GM18868 (cell line): ENCODE measurements around the gene SLC18A2.

Experiments used
- ATAC-seq: cut with Tn5 transposase; IDR thresholded peaks from one replicate; pipeline ENCODE4 v1.9.1; 2021; ENCODE audit warnings: mild to moderate bottlenecking, moderate library complexity; ENCODE audit not compliant: unreplicated experiment

The SLC18A2 gene

DNA sequence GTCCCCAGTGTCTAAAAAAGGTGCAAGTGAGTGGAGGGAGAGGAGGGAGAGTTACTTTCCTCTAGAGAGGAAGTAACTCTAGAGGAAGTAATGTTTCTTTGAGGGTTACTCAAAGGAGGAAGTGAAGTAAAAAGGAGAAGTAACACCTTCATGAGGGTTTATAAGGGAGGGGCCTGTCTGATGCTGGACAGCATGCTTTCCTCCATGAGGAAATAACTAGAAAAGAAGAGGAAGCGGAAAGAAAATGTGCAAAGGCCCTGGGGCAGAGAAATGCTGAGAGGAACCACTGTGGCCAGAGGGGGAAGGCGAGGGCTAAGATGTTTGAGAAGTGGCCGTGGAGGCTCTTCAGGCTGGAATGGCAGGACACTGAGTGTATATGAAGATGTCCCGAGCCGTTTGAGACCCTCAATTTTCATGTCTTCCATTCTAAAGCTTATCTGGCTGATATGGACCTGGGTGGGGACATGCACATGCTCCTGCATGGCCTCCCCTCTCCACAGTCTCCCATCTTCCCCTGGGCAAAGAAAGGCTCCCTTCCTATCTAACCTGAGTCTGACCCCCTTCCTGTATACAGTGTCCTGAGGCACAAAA, 3.4 kb upstream of the SLC18A2 start:
- ATAC-seq, result peak; percentile 61

DNA sequence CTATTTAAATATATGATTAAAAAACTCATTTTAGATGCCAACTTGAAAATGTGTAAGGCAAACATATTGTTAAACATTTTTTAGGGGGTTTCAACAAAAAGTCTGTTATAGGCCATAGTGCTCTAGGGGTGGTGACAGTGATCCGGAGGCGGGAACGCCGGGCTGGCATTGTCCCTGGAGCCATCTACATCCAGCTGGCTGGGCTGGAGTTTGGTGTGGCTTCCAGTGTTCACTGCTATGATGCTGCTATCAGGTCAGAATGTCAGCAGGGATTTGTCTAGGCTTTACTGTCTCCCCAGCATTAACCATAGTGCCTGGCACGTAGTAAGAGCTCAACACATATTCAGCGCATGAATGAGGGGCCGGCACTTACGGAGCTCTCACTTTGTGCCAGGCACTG, 1.9 kb upstream of the SLC18A2 start:
- ATAC-seq, result no peak

DNA sequence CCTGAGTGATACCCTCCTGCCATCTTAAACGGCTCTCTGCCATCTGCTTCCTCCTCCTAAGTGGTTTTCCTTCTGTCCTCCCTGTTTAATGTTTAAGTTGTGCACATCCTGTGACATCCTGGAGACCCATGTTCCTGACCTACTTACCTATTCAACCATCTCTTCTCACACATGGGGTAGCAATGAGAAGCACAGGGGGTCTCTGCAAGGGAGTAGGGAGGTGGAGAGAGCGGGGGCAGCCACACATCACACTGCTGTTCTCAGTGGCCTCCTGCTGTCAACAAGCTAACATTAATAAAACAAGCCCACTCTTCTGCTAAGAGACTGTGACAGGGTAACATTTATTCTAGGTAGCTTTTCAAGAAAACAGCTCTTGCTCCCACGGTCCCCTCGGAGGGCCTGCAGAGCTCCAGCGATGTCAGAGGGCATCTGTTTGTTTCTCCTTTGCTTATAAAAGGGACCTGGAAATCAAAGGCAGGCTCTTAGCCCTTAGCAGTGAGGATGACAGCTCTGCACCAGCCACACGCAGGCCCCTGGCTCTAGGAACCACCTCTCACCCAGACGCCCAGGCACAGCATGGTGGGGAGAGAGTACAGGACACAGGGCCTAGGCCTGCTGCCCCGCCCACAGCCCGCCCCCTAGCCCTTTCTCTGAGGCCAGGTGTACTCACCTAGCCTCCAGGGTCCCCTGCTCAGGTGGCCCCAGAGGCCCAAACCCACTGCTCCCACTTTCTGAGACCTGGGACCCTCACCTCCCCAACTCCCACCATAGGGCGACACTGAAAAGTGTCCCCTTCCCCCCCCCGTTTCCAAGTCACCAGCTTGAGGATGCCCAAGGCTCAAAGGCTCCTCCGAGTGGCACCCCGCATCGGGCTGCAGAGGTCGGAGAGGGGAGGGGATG, 943 bp upstream of the SLC18A2 start:
- no peak for ATAC-seq

DNA sequence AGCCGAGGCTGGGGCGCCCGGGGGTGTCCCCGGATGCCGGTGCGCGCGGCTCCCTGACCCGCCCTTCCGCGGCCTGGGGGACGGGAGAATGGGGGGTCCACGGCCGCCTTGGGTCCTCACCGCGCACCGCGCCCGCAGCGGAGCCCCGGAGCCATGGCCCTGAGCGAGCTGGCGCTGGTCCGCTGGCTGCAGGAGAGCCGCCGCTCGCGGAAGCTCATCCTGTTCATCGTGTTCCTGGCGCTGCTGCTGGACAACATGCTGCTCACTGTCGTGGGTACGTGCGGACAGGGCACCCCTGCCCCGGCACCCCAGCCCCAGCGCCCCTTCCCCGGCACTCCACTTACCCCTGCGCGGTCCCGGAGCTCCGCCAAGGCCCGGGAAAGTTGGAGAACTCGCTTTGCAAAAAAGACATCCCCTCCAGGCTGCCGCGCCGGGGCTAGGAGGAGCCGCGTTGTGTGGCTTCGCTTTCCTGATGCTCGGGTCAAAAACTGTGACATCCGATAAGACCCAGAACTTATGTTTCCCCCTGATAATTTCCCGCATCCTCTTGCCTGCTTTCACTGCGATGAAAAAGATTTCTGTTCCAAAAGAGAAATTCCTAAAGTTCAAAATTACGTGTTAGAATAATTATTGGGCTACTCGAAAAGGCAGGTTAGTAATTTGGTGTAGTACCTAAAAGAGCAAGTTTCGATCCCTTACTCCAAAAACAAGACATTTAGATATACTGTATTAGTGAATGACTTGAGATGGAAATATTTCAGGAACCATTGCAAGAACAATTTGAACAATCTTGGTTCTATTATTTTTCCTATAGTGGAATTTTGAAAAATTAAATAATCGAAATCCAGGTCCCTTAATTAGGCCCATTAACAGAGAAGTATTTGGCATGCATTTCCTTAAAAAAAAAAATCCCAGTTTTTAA, 888 bp downstream of the SLC18A2 start:
- no peak for ATAC-seq

DNA sequence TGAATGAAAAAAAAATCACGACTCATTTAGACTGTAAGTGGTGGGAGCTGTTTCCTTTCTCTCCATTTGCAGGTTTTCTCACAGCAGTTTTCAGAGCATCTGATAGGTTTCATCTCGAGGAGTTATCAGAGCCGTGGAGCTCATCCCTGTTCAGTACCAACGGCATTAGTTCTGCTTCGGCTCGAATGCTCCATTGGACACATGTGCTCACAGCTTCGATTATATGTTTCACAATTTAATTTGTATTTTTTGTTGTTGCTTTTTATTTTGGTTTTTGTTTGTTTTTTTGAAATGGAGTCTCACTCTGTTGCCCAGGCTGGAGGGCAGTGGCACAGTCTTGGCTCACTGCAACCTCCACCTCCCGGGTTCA, 1.5 kb downstream of the SLC18A2 start:
- ATAC-seq, result no peak

DNA sequence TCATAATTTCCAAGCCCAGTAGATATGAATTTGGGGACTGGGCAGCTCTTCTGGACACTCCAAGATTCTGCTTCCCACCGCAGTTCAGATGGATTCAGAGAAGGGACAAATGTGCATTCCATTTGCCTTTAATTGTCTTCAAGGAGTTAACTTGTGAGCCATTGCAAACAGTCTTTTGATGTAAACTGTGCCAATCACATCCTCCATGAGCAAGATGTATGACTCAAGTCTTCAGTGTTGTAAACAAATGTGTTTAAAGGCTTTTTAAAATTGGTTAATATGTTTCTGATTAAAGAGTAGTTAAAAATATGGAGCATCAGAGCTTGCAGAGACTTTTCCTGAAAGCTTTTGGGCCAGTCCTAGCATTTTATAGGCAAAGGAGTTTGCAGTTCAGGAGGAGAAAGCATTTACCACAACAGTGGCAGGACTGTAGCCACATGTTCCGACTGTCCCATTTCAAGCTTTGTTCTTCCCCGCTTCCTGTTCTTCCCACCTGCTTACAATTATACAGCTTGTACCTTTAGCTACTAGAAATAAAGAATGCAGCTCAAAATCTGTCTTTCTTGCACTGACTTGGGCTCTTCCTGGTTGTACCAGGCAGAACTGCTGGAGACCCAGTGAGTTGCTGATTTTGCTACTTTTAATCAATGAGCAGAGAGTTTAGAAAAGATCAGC, 6.2 kb downstream of the SLC18A2 start:
- ATAC-seq, result no peak

DNA sequence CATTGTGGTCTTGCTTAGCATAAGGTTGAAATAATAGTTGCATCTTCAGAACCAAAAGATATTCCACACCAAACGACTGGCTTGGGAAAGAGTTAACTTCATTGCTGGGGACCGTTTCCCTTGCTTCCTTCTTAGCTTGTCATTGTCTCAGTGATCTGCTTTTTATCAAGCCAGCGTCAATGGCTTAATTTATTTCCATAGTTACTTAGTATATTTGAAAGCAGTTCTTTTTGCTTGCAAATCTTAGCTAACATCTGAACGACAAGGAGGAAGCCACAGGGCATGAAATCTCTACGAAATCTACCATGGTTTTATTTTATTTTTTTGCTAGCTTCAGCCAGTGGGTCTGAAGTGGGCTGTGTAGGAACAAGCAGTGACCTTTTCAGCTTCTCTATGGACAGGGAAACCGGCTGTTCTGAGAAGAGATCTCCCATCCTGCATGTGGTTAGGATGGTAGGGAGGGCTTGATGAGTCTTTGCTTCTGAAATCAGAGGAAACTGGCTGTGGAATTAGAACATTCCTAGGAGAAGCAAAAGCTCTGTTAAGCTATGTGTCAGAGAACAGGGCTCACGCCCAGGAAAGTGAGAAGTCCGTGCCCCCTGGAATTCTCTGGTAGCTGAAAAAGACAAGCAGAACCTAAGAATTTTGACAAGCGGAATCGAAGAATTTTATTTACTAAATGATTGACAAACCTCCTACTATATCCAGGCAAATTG, 8.0 kb downstream of the SLC18A2 start:
- ATAC-seq, result no peak

DNA sequence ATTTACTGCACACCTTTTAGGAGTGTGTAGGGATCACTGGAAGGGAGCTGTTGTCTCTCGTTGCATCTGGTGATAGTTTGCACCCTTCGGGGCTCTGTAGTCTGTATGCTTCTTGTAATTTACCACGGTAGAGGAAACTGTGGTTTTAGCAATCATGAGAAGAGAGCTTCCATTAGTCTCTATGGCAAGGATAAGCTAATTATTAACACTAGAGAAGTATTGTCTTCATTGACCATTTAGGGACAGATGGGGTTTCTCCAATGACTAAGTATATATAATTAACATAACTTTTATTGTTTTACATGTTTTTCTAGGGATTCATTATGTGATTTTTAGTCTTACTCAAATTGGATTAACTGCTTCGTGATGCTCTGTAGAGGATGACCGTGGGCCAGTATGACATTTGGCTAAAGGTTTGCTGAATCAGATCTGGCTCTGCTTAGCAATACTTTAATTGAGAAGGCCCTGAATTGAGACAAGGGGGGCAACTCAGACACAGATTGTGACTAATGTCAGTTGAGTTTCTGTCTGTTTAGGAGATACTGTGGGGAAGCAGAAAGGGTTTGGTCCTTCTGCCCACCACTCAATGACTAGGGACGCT, 8.7 kb downstream of the SLC18A2 start:
- no peak for ATAC-seq

DNA sequence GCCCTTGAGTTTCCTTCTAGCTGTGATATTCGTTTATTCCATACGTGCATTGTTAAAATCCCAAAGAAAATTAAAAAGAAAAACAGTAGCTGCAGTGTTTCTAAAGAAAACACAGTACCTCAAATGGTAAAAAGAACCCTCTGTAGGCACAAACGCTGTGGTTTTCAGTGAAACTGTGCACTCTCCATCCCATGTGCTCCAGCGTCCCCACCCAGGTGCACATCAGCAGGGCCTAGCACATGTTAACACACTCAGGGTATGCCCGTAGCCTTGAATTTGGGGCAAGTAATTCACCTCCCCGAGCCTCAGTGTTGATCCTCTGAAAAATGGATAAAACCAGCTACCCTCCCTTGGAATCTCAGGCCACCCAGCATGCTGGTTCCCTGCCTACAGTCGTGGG, 9.5 kb downstream of the SLC18A2 start:
- ATAC-seq, result no peak

DNA sequence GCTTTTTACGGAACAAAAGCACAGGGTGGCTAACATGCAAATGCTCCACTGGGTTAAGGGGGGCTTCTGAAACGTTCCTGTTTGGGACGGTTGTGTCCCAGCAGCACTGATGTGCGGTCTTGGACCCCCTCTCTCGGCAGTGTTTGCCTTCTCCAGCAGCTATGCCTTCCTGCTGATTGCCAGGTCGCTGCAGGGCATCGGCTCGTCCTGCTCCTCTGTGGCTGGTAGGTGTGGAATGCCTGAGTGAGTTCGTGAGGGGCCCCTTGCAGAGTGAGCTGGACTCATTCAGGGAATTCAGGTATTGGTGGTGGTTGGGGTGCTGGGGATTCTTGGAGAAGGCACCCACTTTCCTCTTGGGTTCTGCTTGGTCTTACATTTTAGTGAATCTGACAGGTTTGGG, 13.0 kb downstream of the SLC18A2 start:
- no peak for ATAC-seq

DNA sequence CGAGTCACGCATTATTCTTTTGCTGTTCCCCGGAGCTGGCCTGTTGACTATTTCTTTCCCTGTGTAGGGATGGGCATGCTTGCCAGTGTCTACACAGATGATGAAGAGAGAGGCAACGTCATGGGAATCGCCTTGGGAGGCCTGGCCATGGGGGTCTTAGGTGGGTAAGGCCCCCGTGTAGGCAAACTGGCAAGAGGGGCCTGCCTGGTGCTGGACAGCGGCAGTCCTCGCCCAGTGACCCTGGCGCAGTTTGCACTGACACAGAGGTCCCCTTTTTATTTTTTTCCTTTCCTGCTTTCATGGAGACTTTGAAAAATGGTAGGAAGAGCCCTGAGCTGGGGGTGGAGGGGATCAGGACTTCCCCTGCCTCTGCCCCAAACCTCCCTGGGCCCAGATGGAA, 13.4 kb downstream of the SLC18A2 start:
- ATAC-seq, result no peak

DNA sequence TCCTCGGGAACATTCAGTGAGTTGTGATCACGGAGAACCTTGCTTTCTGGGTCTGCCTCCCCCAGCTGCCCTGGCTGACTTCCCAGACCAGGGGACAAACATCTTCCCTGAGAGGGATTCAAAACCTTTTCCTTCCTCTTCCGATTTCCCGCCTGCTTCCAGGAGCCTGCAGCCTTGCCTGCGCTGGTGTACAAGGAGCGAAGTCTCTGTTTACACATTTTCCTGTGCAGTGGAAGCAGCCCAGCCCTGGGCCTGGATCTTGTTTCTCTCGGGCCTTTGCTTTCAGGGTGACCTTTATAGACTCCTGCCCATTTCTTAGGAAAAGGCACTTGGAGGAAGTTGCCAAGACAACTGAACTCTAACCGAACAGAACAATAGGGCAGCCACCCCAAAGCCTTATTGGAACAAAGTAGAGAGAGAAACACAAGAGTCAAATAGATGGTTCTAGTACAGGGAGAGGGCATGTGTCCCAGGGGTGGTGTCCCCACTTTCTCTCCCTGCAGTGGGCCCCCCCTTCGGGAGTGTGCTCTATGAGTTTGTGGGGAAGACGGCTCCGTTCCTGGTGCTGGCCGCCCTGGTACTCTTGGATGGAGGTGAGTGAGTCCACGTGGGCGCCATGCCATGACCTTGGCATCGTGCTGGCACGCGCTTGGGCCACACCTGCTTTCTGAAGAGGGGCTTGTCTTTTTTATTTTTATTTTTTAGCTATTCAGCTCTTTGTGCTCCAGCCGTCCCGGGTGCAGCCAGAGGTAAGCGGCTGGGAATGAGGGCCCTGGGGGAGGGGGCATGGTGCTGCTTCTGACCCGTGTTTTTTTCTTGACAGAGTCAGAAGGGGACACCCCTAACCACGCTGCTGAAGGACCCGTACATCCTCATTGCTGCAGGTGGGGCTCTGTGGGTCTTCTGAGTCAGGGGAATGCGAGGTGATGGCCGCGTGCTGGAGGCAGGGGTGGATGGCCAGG, 14.1 kb downstream of the SLC18A2 start:
- ATAC-seq, result no peak

DNA sequence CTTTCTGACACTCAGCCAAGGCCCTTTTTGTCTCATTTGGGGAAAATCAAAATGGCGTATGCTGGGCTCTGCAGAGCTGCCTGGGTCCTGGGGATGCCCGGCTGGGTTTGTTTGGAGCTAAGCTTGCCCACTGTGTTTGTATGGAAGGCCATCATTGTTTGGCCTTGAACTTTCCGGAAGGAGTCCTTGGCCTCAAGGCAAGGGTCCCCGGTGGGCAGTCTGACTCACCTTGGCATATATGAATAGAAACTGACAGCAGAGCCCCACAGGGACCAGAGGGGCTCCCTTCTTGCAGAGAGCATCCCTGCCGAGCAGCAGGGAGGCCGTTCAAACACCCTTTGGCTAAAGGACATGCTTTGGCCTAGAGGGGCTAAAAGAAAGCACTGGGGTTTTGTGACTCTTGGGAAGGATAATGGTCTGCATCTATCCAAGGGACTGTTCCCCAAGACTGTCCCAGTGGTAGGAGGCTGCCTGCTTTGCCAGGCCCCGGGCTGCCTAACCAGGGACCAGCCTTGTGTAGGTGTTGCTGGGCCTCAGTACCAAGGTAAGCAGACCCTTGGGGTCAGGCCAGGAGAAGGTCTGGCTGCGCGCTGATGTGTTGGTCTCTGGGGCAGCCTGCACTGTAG, 15.0 kb downstream of the SLC18A2 start:
- no peak for ATAC-seq

DNA sequence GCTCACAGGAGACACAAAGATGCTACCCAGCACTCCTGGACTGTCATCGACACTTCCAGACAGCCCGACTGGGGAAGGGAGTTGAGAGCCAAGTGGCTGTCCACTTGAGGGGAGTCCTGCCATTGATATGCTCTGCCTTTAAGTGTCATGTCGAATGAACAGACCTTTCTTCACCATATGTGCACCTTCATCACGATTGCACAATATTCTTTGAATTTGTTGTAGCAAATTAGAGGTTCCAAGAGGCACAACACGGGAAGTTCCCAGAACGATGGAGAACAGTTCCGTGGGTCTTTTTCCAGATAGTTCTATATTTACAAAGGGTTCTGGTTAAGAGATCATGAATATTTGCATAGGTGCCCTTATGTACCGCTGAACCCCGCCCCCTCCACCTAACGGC, 16.0 kb downstream of the SLC18A2 start:
- no peak for ATAC-seq

DNA sequence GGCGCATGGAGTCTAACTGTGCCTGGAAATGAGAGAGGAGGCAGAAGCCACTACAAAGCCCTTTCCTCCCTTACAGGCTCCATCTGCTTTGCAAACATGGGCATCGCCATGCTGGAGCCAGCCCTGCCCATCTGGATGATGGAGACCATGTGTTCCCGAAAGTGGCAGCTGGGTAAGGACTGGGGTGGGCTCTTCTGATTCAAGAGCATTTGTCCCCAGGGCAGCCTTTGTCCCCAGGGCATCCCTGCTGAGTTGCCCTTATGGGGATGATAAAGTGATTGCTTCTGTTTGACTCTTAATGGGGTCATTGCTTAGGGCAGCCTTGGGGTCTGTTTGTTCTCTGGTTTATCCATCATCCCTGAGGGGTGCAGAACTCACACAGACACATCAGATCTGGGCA, 16.8 kb downstream of the SLC18A2 start:
- ATAC-seq, result no peak

DNA sequence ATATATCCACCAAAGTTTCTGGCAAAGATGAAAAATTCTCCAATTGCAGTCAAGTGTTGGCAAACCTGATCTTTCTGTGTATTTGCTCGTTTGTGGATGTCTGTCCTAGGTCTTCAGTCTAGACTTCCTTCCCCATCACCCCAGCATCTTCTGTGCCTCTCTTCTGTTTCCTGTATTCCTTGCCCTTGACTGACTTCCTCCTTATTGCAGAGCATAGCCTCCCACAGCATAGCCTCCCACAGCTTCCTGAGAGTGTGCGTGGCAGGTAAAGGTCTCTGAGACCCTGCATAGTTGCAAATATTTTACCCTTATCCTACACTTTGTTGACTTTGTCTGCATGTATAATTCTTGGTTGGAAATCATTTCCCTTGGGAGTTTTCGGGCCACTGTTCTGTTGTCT, 18.4 kb downstream of the SLC18A2 start:
- ATAC-seq, result no peak

DNA sequence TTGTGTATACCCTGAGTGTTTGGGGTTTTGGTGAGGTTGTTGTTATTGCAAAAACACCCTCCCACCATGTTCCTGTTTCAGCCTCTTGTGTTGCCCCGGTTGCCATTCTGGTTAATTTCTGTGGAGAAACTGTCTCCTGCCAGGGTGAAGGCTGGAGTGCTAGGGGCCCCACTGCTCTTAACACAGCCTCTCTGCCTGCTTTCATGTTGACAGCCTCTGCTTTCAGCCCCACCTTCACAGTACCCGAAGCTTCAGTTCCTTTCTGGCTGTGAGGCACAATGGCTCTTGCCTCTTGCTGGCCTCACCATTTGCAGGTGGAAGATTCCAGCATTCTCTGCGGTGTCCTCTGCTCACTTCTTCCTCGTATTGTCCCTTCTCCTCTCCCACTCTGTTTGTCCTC, 19.2 kb downstream of the SLC18A2 start:
- ATAC-seq, result no peak

DNA sequence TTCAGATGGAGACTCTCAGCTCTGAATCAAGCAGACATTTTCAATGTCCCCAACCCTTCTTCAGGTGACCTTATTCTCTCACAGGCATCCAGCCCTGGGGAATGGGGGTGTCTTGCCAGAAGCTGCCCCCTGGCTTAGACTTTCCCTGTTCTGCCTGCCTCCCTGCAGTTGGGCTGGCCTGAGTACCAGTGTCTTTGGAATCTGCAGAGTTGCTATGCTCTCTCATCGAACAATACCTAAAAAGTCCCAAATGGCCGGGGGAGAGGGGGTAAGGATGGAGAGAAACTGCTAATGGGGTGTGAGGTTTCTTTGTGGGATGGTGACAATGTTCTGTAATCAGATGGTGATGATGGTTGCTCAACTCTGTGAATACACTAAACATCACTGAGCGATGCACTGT, 20.6 kb downstream of the SLC18A2 start:
- no peak for ATAC-seq
